H1 (cell line): ENCODE results near the gene SCMH1. TPM values are rescaled to one million over a fixed set of nuclear protein-coding genes. Genes with fewer than 3 reads are reported as not detected.

Experiments
- BCL11A ChIP-seq, 2 experiments: IDR thresholded peaks; one replicate each; pipeline ENCODE4 v1.6.1; 2011; ENCODE audit warnings: low read depth in 2 of 2, low read length in 2 of 2, mild to moderate bottlenecking in 2 of 2
- BRCA1 ChIP-seq: IDR thresholded peaks from 2 replicates; pipeline ENCODE4 v1.6.1; 2012; ENCODE audit warnings: low read depth, low read length, improper control_type of control experiment
- EP300 ChIP-seq, 2 experiments: IDR thresholded peaks; 1 replicate in 1 of 2; 2 replicates in 1 of 2; pipeline ENCODE4 v1.6.1; 2011 to 2012; ENCODE audit warnings: low read depth in 2 of 2, low read length in 2 of 2, mild to moderate bottlenecking in 2 of 2, borderline replicate concordance in 1 of 2, inconsistent platforms in 1 of 2, moderate library complexity in 1 of 2
- JUN ChIP-seq: IDR thresholded peaks from 2 replicates; pipeline ENCODE4 v1.6.1; 2011; ENCODE audit warnings: low read depth, mild to moderate bottlenecking, improper control_type of control experiment, low read length
- JUND ChIP-seq: IDR thresholded peaks from 2 replicates; pipeline ENCODE4 v1.6.1; 2011; ENCODE audit warnings: mild to moderate bottlenecking, improper control_type of control experiment, low read length
- KDM4A ChIP-seq: IDR thresholded peaks from one replicate; pipeline ENCODE4 v1.7.1; 2012; ENCODE audit warnings: low read depth, mild to moderate bottlenecking, moderate library complexity, low read length, inconsistent platforms; ENCODE audit not compliant: severe bottlenecking
- POLR2A ChIP-seq, 2 experiments: IDR thresholded peaks; 1 replicate in 1 of 2; 2 replicates in 1 of 2; pipeline ENCODE4 v1.6.1; 2011; ENCODE audit warnings: low read depth in 2 of 2, low read length in 2 of 2, mild to moderate bottlenecking in 2 of 2; ENCODE audit errors: control extremely low read depth in 1 of 2
- RAD21 ChIP-seq, 2 experiments: IDR thresholded peaks in 1 of 2; conservative IDR thresholded peaks in 1 of 2; 2 replicates each; pipeline ENCODE4 v1.6.1; 2011; ENCODE audit warnings: low read depth in 2 of 2, low read length in 2 of 2, improper control_type of control experiment in 1 of 2, inconsistent platforms in 1 of 2, mild to moderate bottlenecking in 1 of 2, moderate library complexity in 1 of 2
- RFX5 ChIP-seq: IDR thresholded peaks from 2 replicates; pipeline ENCODE4 v1.6.1; 2011; ENCODE audit warnings: low read depth, low read length, improper control_type of control experiment, borderline replicate concordance
- SP4 ChIP-seq: IDR thresholded peaks from 2 replicates; pipeline ENCODE4 v1.6.1; 2012; ENCODE audit warnings: low read length, inconsistent platforms
- SUZ12 ChIP-seq: fragments of 200-600 bp; sonication (generic); IDR thresholded peaks from 2 replicates; pipeline ENCODE4 v1.6.1; 2012; ENCODE audit warnings: mild to moderate bottlenecking, inconsistent platforms, low read length, moderate library complexity, mixed read lengths
- polyA plus RNA-seq, 7 experiments: library from polyadenylated mRNA; depleted of rRNA in 3 of 7; stranded (reverse) in 5 of 7; unstranded in 2 of 7; fragments of >200 nt in 5 of 7; fragments of 200-250 nt in 2 of 7; gene quantifications; 1 replicate in 5 of 7; 2 replicates in 1 of 7; 4 replicates in 1 of 7; pipeline versions ENCODE4 v1.2.1 to v1.2.3, GENCODE V29; 2011 to 2013; ENCODE audit warnings: missing spikeins in 2 of 7, mixed read lengths in 2 of 7
- total RNA-seq: library from RNA; stranded (reverse); fragmentation: NEBNext Ultra II Directional; extraction: Animal tissue kit (Norgen Biotek cat#: 25700); gene quantifications from 2 replicates; pipeline ENCODE4 v1.2.1, GENCODE V29; 2021
- TF ChIP-seq, protein P1 (sequence below): fragments of 300-600 bp; sonication (generic); IDR thresholded peaks from 2 replicates; pipeline ENCODE4 v1.7.1; 2012; ENCODE audit warnings: low read length, moderate library complexity, mild to moderate bottlenecking, inconsistent platforms; ENCODE audit not compliant: insufficient replicate concordance

SCMH1 gene
- total and polyA plus RNA-seq, 2 of the 8 experiments (the other 6 are each of a cell fraction or from before 2014, with no cell fraction given), result 16.6 to 30.7 TPM

DNA sequence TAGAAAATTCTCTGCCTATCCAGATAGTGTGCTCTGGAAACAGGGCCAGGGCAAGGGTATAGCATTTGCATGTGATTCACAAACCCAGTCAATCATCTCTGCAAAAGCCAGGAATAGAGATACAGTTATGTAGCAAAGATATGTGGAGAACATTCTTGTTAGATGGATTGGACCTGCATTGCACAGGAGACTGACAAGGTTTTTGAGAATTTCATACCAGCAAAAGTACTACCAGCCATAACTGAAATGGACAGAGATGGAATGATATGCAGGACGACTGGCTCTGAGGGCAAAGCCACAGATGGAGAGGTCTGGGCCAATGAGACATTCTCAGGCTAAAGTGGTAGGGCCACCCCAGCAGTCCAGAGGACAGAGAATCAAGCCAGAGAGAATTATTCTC, 24.7 kb downstream of the SCMH1 start (continued):
- TF ChIP-seq, protein P1, sequence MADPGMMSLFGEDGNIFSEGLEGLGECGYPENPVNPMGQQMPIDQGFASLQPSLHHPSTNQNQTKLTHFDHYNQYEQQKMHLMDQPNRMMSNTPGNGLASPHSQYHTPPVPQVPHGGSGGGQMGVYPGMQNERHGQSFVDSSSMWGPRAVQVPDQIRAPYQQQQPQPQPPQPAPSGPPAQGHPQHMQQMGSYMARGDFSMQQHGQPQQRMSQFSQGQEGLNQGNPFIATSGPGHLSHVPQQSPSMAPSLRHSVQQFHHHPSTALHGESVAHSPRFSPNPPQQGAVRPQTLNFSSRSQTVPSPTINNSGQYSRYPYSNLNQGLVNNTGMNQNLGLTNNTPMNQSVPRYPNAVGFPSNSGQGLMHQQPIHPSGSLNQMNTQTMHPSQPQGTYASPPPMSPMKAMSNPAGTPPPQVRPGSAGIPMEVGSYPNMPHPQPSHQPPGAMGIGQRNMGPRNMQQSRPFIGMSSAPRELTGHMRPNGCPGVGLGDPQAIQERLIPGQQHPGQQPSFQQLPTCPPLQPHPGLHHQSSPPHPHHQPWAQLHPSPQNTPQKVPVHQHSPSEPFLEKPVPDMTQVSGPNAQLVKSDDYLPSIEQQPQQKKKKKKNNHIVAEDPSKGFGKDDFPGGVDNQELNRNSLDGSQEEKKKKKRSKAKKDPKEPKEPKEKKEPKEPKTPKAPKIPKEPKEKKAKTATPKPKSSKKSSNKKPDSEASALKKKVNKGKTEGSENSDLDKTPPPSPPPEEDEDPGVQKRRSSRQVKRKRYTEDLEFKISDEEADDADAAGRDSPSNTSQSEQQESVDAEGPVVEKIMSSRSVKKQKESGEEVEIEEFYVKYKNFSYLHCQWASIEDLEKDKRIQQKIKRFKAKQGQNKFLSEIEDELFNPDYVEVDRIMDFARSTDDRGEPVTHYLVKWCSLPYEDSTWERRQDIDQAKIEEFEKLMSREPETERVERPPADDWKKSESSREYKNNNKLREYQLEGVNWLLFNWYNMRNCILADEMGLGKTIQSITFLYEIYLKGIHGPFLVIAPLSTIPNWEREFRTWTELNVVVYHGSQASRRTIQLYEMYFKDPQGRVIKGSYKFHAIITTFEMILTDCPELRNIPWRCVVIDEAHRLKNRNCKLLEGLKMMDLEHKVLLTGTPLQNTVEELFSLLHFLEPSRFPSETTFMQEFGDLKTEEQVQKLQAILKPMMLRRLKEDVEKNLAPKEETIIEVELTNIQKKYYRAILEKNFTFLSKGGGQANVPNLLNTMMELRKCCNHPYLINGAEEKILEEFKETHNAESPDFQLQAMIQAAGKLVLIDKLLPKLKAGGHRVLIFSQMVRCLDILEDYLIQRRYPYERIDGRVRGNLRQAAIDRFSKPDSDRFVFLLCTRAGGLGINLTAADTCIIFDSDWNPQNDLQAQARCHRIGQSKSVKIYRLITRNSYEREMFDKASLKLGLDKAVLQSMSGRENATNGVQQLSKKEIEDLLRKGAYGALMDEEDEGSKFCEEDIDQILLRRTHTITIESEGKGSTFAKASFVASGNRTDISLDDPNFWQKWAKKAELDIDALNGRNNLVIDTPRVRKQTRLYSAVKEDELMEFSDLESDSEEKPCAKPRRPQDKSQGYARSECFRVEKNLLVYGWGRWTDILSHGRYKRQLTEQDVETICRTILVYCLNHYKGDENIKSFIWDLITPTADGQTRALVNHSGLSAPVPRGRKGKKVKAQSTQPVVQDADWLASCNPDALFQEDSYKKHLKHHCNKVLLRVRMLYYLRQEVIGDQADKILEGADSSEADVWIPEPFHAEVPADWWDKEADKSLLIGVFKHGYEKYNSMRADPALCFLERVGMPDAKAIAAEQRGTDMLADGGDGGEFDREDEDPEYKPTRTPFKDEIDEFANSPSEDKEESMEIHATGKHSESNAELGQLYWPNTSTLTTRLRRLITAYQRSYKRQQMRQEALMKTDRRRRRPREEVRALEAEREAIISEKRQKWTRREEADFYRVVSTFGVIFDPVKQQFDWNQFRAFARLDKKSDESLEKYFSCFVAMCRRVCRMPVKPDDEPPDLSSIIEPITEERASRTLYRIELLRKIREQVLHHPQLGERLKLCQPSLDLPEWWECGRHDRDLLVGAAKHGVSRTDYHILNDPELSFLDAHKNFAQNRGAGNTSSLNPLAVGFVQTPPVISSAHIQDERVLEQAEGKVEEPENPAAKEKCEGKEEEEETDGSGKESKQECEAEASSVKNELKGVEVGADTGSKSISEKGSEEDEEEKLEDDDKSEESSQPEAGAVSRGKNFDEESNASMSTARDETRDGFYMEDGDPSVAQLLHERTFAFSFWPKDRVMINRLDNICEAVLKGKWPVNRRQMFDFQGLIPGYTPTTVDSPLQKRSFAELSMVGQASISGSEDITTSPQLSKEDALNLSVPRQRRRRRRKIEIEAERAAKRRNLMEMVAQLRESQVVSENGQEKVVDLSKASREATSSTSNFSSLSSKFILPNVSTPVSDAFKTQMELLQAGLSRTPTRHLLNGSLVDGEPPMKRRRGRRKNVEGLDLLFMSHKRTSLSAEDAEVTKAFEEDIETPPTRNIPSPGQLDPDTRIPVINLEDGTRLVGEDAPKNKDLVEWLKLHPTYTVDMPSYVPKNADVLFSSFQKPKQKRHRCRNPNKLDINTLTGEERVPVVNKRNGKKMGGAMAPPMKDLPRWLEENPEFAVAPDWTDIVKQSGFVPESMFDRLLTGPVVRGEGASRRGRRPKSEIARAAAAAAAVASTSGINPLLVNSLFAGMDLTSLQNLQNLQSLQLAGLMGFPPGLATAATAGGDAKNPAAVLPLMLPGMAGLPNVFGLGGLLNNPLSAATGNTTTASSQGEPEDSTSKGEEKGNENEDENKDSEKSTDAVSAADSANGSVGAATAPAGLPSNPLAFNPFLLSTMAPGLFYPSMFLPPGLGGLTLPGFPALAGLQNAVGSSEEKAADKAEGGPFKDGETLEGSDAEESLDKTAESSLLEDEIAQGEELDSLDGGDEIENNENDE, result no peak
- TF ChIP-seq POLR2A (IDR thresholded peaks at IDR 0.05; ENCODE audit: control extremely low read depth in 1 of 2, low read depth in 2 of 2, low read length in 2 of 2) (no peak), BRCA1 (no peak), JUND (no peak), RAD21 (IDR thresholded peaks at IDR 0.05 in 1 of 2, conservative IDR thresholded peaks at IDR 0.05 in 1 of 2; ENCODE audit: low read depth in 2 of 2, low read length in 2 of 2) (no peak), KDM4A (no peak), SUZ12 (no peak), RFX5 (no peak), SP4 (no peak), EP300 (IDR thresholded peaks at IDR 0.05; ENCODE audit: borderline replicate concordance in 1 of 2, low read depth in 2 of 2, low read length in 2 of 2) (no peak), BCL11A (IDR thresholded peaks at IDR 0.05; ENCODE audit: low read depth in 2 of 2, low read length in 2 of 2) (no peak), JUN (no peak)
